Chondrocyte (in vitro differentiated cells): Measurements from ENCODE around the gene MYO18B. TPM values are rescaled to one million over a fixed set of nuclear protein-coding genes. Genes with fewer than 3 reads are reported as not detected.

ENCODE experiments used
- DNase-seq: peaks from one replicate; pipeline ENCODE4 v3.0.0; 2021; ENCODE audit warnings: mixed read lengths, low spot score
- H3K27ac Mint-ChIP-seq: one replicate; pipeline ENCODE4 v1.8.0; 2021; ENCODE audit warnings: mild to moderate bottlenecking, moderate library complexity, mixed read lengths; ENCODE audit not compliant: unreplicated experiment
- H3K27me3 Mint-ChIP-seq: 2 replicates; pipeline ENCODE4 v1.8.0; 2021; ENCODE audit warnings: low read depth, mixed read lengths
- H3K36me3 Mint-ChIP-seq: 2 replicates; pipeline ENCODE4 v1.8.0; 2021; ENCODE audit warnings: low read depth, mixed read lengths
- H3K4me1 Mint-ChIP-seq: 2 replicates; pipeline ENCODE4 v1.8.0; 2021; ENCODE audit warnings: low read depth, mild to moderate bottlenecking, mixed read lengths
- H3K4me3 Mint-ChIP-seq: one replicate; pipeline ENCODE4 v1.8.0; 2021; ENCODE audit warnings: mild to moderate bottlenecking, moderate library complexity, mixed read lengths; ENCODE audit not compliant: unreplicated experiment
- H3K9me3 Mint-ChIP-seq: 2 replicates; pipeline ENCODE4 v1.8.0; 2021; ENCODE audit warnings: low read depth, mixed read lengths
- CTCF ChIP-seq: fragments of 200-600 bp; sonication (generic); IDR thresholded peaks from 2 replicates; pipeline ENCODE4 v1.5.0; 2021; ENCODE audit warnings: antibody characterized with exemption, mild to moderate bottlenecking, moderate library complexity
- total RNA-seq: library from RNA; stranded (reverse); gene quantifications from 3 replicates; pipeline ENCODE4 v1.2.1, GENCODE V29; 2021

MYO18B gene
- total RNA-seq, 1 donor from 2014 or later = 0.20 TPM

- no peak for DNase-seq
- H3K9me3 Mint-ChIP-seq = no peaks in the 10 kb centered on the region
- no peaks in the 10 kb centered on the region for H3K4me1 Mint-ChIP-seq
- no peak for TF ChIP-seq CTCF
- no peak overlapping the region for H3K4me3 Mint-ChIP-seq
- peaks cover 29% of the 10 kb centered on the region for H3K27me3 Mint-ChIP-seq
- H3K36me3 Mint-ChIP-seq = no peaks in the 10 kb centered on the region
- H3K27ac Mint-ChIP-seq = no peak overlapping the region
Measured at GRCh38 chr22:25876871-25877270, 134.9 kb downstream of the MYO18B start.

GRCh38 chr22:25878933-25879332 is 136.9 kb downstream of the MYO18B start:
- no peaks in the 10 kb centered on the region for H3K4me1 Mint-ChIP-seq
- peaks cover 34% of the 10 kb centered on the region for H3K27me3 Mint-ChIP-seq
- H3K36me3 Mint-ChIP-seq = no peaks in the 10 kb centered on the region
- no peak overlapping the region for H3K27ac Mint-ChIP-seq
- TF ChIP-seq CTCF = no peak
- no peak for DNase-seq
- no peak overlapping the region for H3K4me3 Mint-ChIP-seq
- H3K9me3 Mint-ChIP-seq = no peaks in the 10 kb centered on the region

GRCh38 chr22:25880524-25880923 is 138.5 kb downstream of the MYO18B start:
- Mint-ChIP-seq H3K4me3 (no peak overlapping the region), H3K36me3 (no peaks in the 10 kb centered on the region), H3K27me3 (peaks cover 36% of the 10 kb centered on the region), H3K9me3 (no peaks in the 10 kb centered on the region), H3K27ac (no peak overlapping the region), H3K4me1 (no peaks in the 10 kb centered on the region)
- no peak for DNase-seq
- TF ChIP-seq CTCF = no peak

- Mint-ChIP-seq H3K27me3 (peaks cover 30% of the 10 kb centered on the region), H3K9me3 (no peaks in the 10 kb centered on the region), H3K27ac (no peak overlapping the region), H3K36me3 (no peaks in the 10 kb centered on the region), H3K4me1 (no peaks in the 10 kb centered on the region), H3K4me3 (no peak overlapping the region)
- TF ChIP-seq CTCF = no peak
- no peak for DNase-seq
Measured at GRCh38 chr22:25881210-25881755, 139.3 kb downstream of the MYO18B start.

GRCh38 chr22:25882360-25882759 is 140.4 kb downstream of the MYO18B start:
- Mint-ChIP-seq H3K4me1 (no peaks in the 10 kb centered on the region), H3K4me3 (no peak overlapping the region), H3K27me3 (peaks cover 36% of the 10 kb centered on the region), H3K27ac (no peak overlapping the region), H3K36me3 (no peaks in the 10 kb centered on the region), H3K9me3 (no peaks in the 10 kb centered on the region)
- TF ChIP-seq CTCF = no peak
- DNase-seq = no peak
